ENCODE results near the gene PPP3CA.

DNA sequence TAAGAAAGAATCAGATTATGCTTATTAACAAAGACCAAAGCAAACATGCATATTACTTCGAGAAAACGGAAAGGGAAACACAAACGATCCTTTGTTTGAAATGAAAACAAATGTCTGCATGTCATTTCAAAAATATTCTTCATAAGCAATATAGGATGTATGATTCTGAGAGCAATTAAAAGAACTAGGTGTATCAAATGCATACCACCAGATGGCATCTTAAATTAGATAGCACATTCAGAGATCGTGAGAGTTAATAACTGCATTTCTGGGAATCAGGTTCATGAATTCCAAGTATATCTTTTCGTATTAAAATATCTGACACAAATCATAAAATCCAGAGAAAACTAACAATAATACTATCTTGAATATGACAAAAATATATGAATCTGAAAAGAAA, 159.5 kb downstream of the PPP3CA start:
- TF ChIP-seq CTCF (conservative IDR thresholded peaks at IDR 0.05 in 1 of 2, IDR thresholded peaks at IDR 0.05 in 1 of 2; ENCODE audit: low read depth in 1 of 2, low read length in 2 of 2) (no peak), EZH2 (IDR thresholded peaks at IDR 0.05; ENCODE audit: low read length, missing control alignments) (no peak)
